ENCODE measurements around the gene PLEKHN1.

Gene PLEKHN1

DNA sequence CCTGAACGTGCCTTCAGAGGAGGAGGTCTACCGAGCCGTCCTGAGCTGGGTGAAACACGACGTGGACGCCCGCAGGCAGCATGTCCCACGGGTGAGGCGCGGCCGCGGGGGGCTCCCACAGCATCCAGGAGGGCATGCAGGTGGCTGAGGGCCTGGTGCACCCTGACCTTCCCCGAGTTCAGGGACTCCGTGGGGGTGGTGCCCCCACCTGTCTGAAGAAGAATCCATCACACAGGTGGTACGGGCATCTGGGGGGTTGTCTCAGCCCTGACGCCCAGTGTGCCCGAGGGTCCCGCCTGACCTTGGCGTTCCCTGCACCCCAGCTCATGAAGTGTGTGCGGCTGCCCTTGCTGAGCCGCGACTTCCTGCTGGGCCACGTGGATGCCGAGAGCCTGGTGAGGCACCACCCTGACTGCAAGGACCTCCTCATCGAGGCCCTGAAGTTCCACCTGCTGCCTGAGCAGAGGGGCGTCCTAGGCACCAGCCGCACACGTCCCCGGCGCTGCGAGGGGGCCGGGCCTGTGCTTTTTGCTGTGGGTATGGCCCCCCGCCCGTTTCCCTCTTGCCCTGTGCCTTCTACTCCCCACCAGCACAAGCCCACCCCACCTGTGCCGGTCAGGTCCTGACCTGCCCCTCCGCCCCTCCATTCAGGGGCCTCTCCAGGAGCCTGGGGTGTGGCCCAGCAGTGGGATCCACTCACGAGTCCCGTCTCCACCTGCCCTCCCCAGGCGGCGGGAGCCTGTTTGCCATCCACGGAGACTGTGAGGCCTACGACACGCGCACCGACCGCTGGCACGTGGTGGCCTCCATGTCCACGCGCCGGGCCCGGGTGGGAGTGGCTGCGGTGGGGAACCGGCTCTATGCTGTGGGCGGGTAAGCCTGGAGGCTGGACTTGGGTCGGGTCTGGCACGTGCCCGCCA, 3.6 kb upstream of the PLEKHN1 start:
- DNase-seq, result no peak

DNA sequence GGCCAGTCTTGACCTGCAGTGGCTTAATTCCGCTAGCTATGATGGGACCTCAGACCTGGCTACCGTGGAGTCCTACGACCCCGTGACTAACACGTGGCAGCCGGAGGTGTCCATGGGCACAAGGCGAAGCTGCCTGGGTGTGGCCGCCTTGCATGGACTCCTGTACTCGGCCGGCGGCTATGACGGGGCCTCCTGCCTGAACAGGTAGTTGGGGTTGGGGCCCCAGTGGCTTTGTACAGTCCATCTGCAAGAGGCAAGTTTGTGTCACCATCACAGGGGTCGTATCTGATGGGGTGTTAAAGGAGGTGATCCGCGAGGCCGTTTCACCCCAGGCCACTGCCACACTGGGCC, 3.0 kb upstream of the PLEKHN1 start:
- DNase-seq, result no peak

GRCh38 chr1:963746-964525, 2.3 kb upstream of the PLEKHN1 start:
- no peak for DNase-seq

- no peak for DNase-seq
These were observed 1.4 kb upstream of the PLEKHN1 start for GRCh38 chr1:964691-965525.

- no peak for DNase-seq
These were observed 652 bp upstream of the PLEKHN1 start for GRCh38 chr1:965526-966134.

GRCh38 chr1:966704-967300, 520 bp downstream of the PLEKHN1 start:
- peak; percentile 71 for DNase-seq

- DNase-seq, result no peak
These were observed 1.4 kb downstream of the PLEKHN1 start for GRCh38 chr1:967466-968343.

DNA sequence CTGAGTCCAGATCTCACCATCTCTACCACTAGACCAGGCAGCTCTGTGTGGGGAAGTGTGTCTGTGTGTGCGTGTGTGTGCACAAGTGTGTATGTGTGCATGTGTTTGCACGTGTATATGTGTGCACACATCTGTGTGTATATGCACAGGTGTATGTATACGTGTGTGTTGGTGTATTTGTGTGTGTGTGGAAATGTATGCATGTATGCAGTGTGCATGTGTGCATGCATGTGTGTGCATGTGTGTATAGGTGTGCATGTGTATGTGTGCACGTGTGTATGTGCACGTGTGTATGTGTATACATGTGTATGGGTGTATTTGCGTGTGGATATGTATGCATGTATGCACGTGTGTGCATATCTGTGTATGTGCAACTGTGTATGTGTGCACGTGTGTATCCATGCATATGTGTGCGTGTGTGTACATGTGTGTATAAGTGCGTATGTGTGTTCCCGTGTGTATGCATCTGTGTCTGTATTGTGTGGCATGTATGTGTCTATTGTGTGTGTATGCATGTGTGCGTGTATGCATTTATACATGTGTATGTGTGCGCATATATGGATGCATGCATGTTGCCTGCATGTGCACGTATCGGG, 3.1 kb downstream of the PLEKHN1 start:
- DNase-seq, result no peak

DNA sequence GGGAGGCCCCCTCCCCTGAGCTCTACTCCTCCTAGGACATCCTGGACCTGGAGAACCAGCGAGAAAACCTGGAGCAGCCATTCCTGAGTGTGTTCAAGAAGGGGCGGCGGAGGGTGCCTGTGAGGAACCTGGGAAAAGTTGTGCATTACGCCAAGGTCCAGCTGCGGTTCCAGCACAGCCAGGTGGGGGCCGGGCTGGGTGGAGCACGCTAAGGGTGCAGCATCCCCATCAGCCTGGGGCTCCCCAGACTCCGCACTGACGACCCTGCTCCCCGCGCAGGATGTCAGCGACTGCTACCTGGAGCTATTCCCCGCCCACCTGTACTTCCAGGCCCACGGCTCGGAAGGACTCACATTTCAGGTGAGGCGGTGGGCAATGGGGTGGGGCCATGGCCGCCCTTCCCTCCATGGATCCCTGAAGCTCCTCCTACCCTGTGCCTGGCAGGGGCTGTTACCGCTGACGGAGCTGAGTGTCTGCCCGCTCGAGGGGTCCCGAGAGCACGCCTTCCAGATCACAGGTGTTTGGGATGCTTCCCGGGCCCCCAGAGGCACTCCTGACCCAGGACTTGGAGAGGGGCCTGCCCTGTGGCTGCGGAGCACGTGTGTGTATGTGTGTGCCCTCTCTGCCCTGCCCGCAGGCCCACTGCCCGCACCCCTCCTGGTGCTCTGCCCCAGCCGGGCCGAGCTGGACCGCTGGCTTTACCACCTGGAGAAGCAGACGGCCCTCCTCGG, 4.1 kb downstream of the PLEKHN1 start:
- DNase-seq, result no peak

- DNase-seq, result no peak
These were observed 4.9 kb downstream of the PLEKHN1 start for GRCh38 chr1:970973-971730.

DNA sequence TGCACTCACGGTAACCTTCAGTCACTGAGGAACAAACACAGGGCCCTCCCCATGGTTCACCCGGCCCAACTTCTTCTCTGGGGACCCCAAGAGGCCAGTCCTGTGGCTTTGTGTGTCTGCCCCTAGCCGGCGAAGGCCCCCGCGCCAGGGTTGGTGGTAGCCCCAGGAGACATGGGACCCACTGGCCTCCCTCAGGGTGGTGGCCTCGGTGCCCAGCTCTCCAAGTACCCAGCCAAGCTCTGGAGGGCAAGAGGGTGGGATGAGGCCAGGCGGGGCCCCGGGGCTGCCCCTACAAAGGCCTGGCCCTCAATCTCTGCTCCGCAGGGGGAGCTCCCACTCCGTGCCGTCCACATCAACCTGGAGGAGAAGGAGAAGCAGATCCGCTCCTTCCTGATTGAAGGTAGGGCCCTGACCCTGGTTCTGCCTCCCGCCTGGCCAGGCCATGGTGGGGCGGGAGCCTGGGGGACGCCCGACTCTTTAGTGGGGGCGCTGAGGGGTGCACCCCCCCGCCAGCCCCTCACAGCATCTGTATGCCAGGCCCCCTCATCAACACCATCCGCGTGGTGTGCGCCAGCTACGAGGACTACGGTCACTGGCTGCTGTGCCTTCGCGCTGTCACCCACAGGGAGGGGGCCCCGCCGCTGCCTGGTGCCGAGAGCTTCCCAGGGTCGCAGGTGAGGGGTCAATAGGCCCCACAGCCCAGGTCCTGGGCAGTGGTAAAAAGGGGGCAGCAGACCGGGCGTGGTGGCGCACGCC, 5.6 kb downstream of the PLEKHN1 start:
- DNase-seq, result no peak

DNA sequence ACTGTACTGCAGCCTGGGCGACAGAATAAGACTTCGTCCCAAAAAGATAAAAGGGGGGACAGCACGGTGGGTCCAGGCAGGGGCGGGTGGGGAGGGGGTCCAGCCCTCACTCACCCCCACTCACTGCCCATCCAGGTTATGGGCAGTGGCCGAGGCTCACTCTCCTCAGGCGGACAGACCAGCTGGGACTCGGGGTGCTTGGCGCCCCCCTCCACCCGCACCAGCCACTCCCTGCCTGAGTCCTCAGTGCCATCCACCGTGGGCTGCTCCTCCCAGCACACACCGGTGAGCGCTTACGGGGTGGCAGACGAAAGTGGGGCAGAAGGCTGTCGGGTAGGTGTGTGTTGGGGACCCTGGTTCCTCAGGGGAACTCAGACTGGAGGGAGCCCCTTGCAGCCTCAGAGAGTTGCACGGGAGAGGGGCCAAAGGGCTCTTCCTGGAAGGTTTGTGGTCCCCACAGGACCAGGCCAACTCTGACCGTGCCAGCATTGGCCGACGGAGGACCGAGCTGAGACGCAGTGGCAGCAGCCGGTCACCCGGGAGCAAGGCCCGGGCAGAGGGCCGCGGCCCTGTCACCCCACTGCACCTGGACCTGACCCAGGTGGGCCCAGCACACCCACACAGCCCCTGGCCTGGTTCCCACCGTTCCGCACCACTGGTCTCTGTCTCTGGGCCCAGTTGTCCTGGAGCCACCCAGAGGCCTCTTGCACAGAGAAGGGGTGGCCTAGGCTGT, 6.6 kb downstream of the PLEKHN1 start:
- DNase-seq, result no peak

DNA sequence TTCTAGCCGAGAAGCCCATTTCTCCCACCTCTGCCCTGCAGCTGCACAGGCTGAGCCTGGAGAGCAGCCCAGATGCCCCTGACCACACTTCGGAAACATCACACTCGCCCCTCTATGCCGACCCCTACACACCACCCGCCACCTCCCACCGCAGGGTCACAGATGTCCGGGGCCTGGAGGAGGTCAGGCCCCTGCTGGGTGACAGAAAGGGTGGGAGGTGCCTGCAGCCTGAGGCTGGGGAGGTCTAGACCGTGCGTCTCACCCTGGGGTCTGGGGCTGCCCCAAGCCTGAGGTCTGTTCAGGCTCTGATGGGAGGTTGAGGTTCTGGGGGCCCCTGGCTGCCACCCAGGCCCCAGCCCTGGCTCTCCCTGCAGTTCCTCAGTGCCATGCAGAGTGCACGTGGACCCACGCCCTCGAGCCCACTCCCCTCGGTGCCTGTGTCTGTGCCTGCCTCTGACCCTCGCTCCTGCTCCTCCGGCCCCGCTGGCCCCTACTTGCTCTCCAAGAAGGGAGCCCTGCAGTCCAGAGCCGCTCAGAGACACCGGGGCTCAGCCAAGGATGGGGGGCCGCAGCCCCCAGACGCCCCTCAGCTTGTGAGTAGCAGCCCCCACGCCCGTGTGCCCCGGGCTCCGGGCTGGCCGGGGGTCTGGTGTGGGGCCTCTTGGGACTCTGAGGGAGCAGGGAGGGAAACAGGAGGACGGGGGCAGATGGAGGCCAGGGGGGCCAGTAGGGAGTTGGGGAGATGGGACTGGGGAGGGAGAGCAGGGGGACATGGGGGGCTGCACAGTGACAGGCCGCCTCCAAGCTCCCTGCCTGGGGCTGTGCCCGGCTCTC, 7.4 kb downstream of the PLEKHN1 start:
- no peak for DNase-seq

GRCh38 chr1:974293-974640, 8.0 kb downstream of the PLEKHN1 start:
- no peak for DNase-seq

- DNase-seq, result no peak
These were observed 8.5 kb downstream of the PLEKHN1 start for GRCh38 chr1:974687-975328.

DNA sequence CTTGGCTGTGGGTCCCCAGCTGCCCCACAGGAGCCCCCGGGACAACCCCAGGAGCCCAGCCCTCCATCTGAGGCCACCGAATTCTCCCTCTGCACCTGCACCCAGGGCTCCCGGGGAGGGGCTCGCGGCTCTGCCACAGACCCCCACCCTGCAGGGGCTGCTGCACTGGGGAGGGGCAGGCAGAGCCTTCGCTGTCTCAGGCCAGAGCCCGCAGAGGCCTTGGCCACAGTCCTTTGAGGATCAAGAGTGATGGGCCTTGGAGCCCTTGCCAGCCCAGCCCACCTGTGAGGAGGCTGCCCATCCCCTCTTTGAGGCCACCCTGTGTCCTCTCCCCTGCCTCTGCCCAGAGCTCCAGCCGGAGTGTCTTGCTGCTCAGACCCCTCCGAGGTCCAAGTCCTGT, 9.1 kb downstream of the PLEKHN1 start:
- DNase-seq, result no peak
